Endothelial cell of hepatic sinusoid (primary cell): ENCODE measurements around the gene MX1.
"Not testable (repeated sequence)": the region's sequence is repeated elsewhere in the genome, so short reads cannot be mapped to it uniquely, and the experiment has no call there.

ENCODE experiments used
- in situ Hi-C: cut with HindIII; loops from 2 replicates; pipeline ENCODE4 v1.10.0; 2017; ENCODE audit warnings: low sequenced_read_pairs

Gene MX1

GRCh38 chr21:41405321-41405720, 20.7 kb upstream of the MX1 start:
- in situ Hi-C loops, result no loop called here

- in situ Hi-C loops, result no loop called here
Measured at GRCh38 chr21:41406340-41406739, 19.7 kb upstream of the MX1 start.

GRCh38 chr21:41407541-41408460, 18.2 kb upstream of the MX1 start:
- in situ Hi-C loops, result no loop called here

- in situ Hi-C loops, result no loop called here
Measured at GRCh38 chr21:41410361-41410760, 15.7 kb upstream of the MX1 start.

GRCh38 chr21:41410767-41411448, 15.1 kb upstream of the MX1 start:
- in situ Hi-C loops, result no loop called here

- in situ Hi-C loops, result no loop called here
Measured at GRCh38 chr21:41411449-41412089, 14.5 kb upstream of the MX1 start.

GRCh38 chr21:41417505-41417904, 8.5 kb upstream of the MX1 start:
- in situ Hi-C loops, result not testable (repeated sequence)

- in situ Hi-C loops, result no loop called here
Measured at GRCh38 chr21:41418393-41418792, 7.6 kb upstream of the MX1 start.

GRCh38 chr21:41418956-41419680, 6.9 kb upstream of the MX1 start:
- in situ Hi-C loops, result no loop called here

- in situ Hi-C loops, result no loop called here
Measured at GRCh38 chr21:41419921-41420862, 5.8 kb upstream of the MX1 start.

- in situ Hi-C loops, result not testable (repeated sequence)
Measured at GRCh38 chr21:41420998-41421397, 5.0 kb upstream of the MX1 start.

GRCh38 chr21:41422546-41423304, 3.3 kb upstream of the MX1 start:
- in situ Hi-C loops, result no loop called here

GRCh38 chr21:41423305-41423636, 2.8 kb upstream of the MX1 start:
- in situ Hi-C loops, result not testable (repeated sequence)

GRCh38 chr21:41425588-41425953, 468 bp upstream of the MX1 start:
- in situ Hi-C loops, result no loop called here

- in situ Hi-C loops, result no loop called here
Measured at GRCh38 chr21:41426676-41427404, 801 bp downstream of the MX1 start.

- in situ Hi-C loops, result no loop called here
Measured at GRCh38 chr21:41427556-41427955, 1.5 kb downstream of the MX1 start.

GRCh38 chr21:41428311-41428710, 2.3 kb downstream of the MX1 start:
- in situ Hi-C loops, result no loop called here

GRCh38 chr21:41428847-41429246, 2.8 kb downstream of the MX1 start:
- in situ Hi-C loops, result no loop called here

GRCh38 chr21:41429305-41429704, 3.3 kb downstream of the MX1 start:
- in situ Hi-C loops, result no loop called here
